ENCODE data around the gene ARHGEF10L. TPM values are rescaled to one million over a fixed set of nuclear protein-coding genes. Genes with fewer than 3 reads are reported as not detected.

The ARHGEF10L gene
- total RNA-seq, 1 experiment from 2014 or later = 3.3 TPM

DNA sequence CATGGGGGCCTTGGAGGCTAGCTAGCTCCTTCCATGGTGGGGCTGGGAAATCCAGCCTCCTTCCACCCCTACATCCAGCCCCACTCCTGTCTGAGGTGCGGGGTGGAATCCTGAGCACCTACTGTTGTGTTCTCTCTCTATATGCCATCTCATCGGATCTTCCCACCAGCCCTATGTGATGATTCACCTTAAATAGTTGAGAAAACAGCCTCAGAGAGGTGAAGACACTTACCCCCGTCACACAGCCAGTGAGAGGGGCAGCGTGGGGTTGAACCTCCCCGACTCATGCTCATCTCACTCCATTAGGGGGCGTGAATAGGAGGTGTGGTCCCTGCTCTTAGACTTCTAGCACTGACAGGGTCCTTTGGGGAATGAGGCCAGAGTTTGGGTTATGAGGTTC lies 184.7 kb downstream of the ARHGEF10L start:
- H3K4me3 ChIP-seq (ENCODE audit: low read depth, low read length, poor library complexity, severe bottlenecking) = no peak overlapping the region
- H3K36me3 ChIP-seq (ENCODE audit: insufficient read depth, low read length, poor library complexity, severe bottlenecking) = no peaks in the 10 kb centered on the region
- BruUV-seq (replicated peaks) = no TSS peak
- H3K4me1 ChIP-seq (ENCODE audit: insufficient read depth, low read length, poor library complexity, severe bottlenecking) = no peaks in the 10 kb centered on the region
- DNase-seq (ENCODE audit: low spot score) = no peak
- no peaks in the 10 kb centered on the region for H3K9me3 ChIP-seq (ENCODE audit: low read depth, low read length, poor library complexity, severe bottlenecking)
- ChIA-PET POLR2A (ENCODE audit: low non-redundant PET) (interaction anchor here (0.6 kb wide), 1 partner anchor 71 kb away, joined by 6 read pairs; no protein-coding TSS in a partner anchor), CTCF (no interaction called here)
- H3K27ac ChIP-seq (ENCODE audit: low read depth, low read length, poor library complexity, severe bottlenecking) = no peak overlapping the region
- no peaks in the 10 kb centered on the region for H3K27me3 ChIP-seq (replicated peaks; ENCODE audit: insufficient read depth, low read depth, low read length, poor library complexity)
- TF ChIP-seq, protein P1, sequence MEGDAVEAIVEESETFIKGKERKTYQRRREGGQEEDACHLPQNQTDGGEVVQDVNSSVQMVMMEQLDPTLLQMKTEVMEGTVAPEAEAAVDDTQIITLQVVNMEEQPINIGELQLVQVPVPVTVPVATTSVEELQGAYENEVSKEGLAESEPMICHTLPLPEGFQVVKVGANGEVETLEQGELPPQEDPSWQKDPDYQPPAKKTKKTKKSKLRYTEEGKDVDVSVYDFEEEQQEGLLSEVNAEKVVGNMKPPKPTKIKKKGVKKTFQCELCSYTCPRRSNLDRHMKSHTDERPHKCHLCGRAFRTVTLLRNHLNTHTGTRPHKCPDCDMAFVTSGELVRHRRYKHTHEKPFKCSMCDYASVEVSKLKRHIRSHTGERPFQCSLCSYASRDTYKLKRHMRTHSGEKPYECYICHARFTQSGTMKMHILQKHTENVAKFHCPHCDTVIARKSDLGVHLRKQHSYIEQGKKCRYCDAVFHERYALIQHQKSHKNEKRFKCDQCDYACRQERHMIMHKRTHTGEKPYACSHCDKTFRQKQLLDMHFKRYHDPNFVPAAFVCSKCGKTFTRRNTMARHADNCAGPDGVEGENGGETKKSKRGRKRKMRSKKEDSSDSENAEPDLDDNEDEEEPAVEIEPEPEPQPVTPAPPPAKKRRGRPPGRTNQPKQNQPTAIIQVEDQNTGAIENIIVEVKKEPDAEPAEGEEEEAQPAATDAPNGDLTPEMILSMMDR (conservative IDR thresholded peaks at IDR 0.05; ENCODE audit: low read depth, low read length) = no peak
- TF ChIP-seq EZH2 (IDR thresholded peaks at IDR 0.05; ENCODE audit: borderline replicate concordance, low read depth, low read length, poor library complexity, severe bottlenecking) = no peak
- intact Hi-C loops (cut with micrococcal nuclease; ENCODE audit: unreplicated experiment) = no loop called here

DNA sequence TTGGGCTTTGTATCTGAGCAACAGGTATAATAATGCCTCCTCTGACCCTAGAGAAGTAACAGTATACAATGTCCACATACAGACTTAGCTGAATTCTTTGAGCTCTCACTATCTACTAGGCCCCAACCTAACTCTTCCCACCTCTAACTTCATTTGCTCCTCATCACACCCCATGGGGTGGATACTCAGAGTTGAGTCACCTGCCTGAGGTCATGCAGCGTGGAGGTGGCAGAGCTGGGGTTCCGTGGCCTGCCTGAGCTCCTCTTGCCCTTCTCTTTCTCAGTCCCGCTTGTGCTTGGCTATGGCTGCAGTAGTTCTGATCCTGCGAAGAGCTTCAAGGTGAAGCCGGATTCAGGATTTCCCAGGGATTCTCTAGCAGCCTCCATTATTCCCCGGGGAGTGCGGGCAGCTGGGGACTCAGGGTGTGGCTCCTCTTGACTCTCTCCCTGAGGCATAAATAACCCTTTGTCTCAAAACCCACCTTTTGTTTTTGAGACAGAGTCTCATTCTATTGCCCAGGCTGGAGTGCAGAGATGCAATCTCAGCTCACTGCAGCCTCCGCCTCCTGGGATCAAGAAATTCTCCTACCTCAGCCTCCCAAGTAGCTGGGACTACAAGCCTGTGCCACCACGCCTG lies 185.7 kb downstream of the ARHGEF10L start:
- CTCF ChIA-PET = no interaction called here
- no TSS peak for BruUV-seq (replicated peaks)
- Histone ChIP-seq H3K27ac (ENCODE audit: low read depth, low read length, poor library complexity, severe bottlenecking) (no peak overlapping the region), H3K4me3 (ENCODE audit: low read depth, low read length, poor library complexity, severe bottlenecking) (no peak overlapping the region), H3K4me1 (ENCODE audit: insufficient read depth, low read length, poor library complexity, severe bottlenecking) (no peaks in the 10 kb centered on the region), H3K27me3 (replicated peaks; ENCODE audit: insufficient read depth, low read depth, low read length, poor library complexity) (no peaks in the 10 kb centered on the region), H3K36me3 (ENCODE audit: insufficient read depth, low read length, poor library complexity, severe bottlenecking) (no peaks in the 10 kb centered on the region), H3K9me3 (ENCODE audit: low read depth, low read length, poor library complexity, severe bottlenecking) (no peaks in the 10 kb centered on the region)
- TF ChIP-seq, protein P1 (conservative IDR thresholded peaks at IDR 0.05; ENCODE audit: low read depth, low read length) = no peak
- no peak for TF ChIP-seq EZH2 (IDR thresholded peaks at IDR 0.05; ENCODE audit: borderline replicate concordance, low read depth, low read length, poor library complexity, severe bottlenecking)
- POLR2A ChIA-PET (ENCODE audit: low non-redundant PET) = no interaction called here
- intact Hi-C loops (cut with micrococcal nuclease; ENCODE audit: unreplicated experiment) = no loop called here
- no peak for DNase-seq (ENCODE audit: low spot score)

DNA sequence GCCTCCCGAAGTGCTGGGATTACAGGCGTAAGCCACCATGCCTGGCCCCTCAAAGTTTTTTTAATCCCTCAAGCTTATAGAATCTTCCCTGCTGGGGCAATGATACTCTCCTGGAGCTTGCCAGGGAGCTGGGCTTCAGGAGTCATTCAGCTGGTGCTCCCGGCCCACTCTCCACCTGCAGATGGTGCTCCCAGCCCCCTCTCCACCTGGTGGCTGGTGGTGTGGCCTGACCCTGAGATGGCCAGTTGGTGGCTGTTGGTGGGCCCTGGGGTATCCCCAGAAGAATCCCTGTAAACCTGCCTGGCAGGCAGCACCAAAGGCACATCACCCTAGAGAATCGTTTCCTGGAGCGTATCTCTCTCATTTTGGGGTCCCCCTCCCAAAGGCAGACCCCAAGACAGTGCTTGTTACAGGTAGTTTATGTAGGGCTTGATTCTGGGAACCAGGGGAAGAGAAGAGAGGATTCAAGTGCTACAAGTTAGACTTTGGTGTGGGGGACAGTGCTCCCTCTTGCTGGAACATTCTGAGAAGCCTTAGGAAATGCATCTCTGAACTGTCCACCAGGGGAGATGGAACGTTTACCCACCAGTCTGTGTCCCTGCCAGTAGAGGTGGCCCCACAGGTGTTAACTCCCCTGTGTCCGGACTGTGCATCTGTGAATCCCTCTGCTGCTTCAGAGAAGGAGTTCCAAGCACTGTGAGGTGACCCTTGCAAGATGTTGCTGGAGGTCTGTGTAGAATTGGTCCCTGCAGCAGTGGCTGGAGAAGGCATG lies 186.5 kb downstream of the ARHGEF10L start:
- ChIA-PET CTCF (no interaction called here), POLR2A (ENCODE audit: low non-redundant PET) (interaction anchor here (0.6 kb wide), 1 partner anchor 942 kb away, joined by 5 read pairs; no protein-coding TSS in a partner anchor)
- no peak for DNase-seq (ENCODE audit: low spot score)
- H3K4me1 ChIP-seq (ENCODE audit: insufficient read depth, low read length, poor library complexity, severe bottlenecking) = no peaks in the 10 kb centered on the region
- TF ChIP-seq, protein P1 (conservative IDR thresholded peaks at IDR 0.05; ENCODE audit: low read depth, low read length) = no peak
- TF ChIP-seq EZH2 (IDR thresholded peaks at IDR 0.05; ENCODE audit: borderline replicate concordance, low read depth, low read length, poor library complexity, severe bottlenecking) = no peak
- H3K9me3 ChIP-seq (ENCODE audit: low read depth, low read length, poor library complexity, severe bottlenecking) = no peaks in the 10 kb centered on the region
- H3K4me3 ChIP-seq (ENCODE audit: low read depth, low read length, poor library complexity, severe bottlenecking) = no peak overlapping the region
- BruUV-seq (replicated peaks) = no TSS peak
- no peaks in the 10 kb centered on the region for H3K36me3 ChIP-seq (ENCODE audit: insufficient read depth, low read length, poor library complexity, severe bottlenecking)
- no peak overlapping the region for H3K27ac ChIP-seq (ENCODE audit: low read depth, low read length, poor library complexity, severe bottlenecking)
- intact Hi-C loops (cut with micrococcal nuclease; ENCODE audit: unreplicated experiment) = no loop called here
- H3K27me3 ChIP-seq (replicated peaks; ENCODE audit: insufficient read depth, low read depth, low read length, poor library complexity) = no peaks in the 10 kb centered on the region
